Muscle of arm (tissue), 12 donors: ENCODE data around the gene ELL3. TPM values are rescaled to one million over a fixed set of nuclear protein-coding genes. Genes with fewer than 3 reads are reported as not detected.

Experiments
- DNase-seq: peaks from one replicate; pipeline ENCODE4 v3.0.0-alpha.2; 2013
- polyA plus RNA-seq, 12 donors: library from polyadenylated mRNA; unstranded; fragments of 120-200 nt; gene quantifications; one replicate each; pipeline ENCODE4 v1.2.1, GENCODE V29; 2013; ENCODE audit not compliant: insufficient read length in 12 of 12

Gene ELL3
- polyA plus RNA-seq, 12 donors: 1.7 to 6.3 (median 3.4) TPM; not detected in 2

DNA sequence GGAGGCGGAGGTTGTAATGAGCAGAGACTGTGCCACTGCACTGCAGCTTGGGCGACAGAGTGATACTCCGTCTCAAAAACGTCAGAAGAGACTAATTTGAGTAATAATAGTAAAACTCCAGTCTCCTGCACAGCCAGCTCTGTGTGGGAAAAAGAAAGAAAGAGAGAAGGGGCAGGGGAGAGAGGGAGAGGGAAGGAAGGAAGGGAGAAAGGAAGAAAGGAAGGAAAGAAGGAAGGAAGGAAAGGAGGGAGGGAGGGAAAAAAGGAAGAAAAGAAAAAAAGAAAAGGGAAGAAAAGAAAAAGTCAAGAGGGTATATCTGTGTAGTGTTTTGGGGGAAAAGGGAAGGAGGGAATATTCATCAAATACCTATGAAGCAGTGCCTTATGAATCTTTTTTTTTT lies 53.6 kb downstream of the ELL3 start:
- no peak for DNase-seq

Other genes starting within 250 kb of the ELL3 start
- gene PPIP5K1, start 186.8 kb downstream of the ELL3 start, polyA plus RNA-seq: 10 to 100 TPM in 3 of 12 donors, 1 to 10 TPM in 8, not detected in 1; 4.9 to 22.9 (median 6.5) TPM
- 1 to 10 TPM in 1 of 12 donors, under 1 TPM in 6, not detected in 5; 0.11 to 5.5 (median 0.21) TPM for gene CKMT1B, start 182.9 kb downstream of the ELL3 start, polyA plus RNA-seq
- 1 to 10 TPM in 1 of 12 donors, under 1 TPM in 9, not detected in 2; 0.12 to 1.1 (median 0.48) TPM for gene STRC, start 158.2 kb downstream of the ELL3 start, polyA plus RNA-seq
- 1 to 10 TPM in 9 of 12 donors, under 1 TPM in 1, not detected in 2; 0.31 to 5.9 (median 1.3) TPM for gene CATSPER2, start 128.1 kb downstream of the ELL3 start, polyA plus RNA-seq
- gene CKMT1A, start 83.1 kb downstream of the ELL3 start, polyA plus RNA-seq: 1 to 10 TPM in 1 of 12 donors, under 1 TPM in 3, not detected in 8; 0.18 to 5.3 (median 0.66) TPM
- gene PDIA3, start 30.5 kb downstream of the ELL3 start, polyA plus RNA-seq: 100 to 1,000 TPM in 11 of 12 donors, not detected in 1; 176 to 379 (median 252) TPM
- gene SERF2, start 15.4 kb upstream of the ELL3 start, polyA plus RNA-seq: 100 to 1,000 TPM in 11 of 12 donors, not detected in 1; 436 to 967 (median 514) TPM
- 1 to 10 TPM in 2 of 12 donors, under 1 TPM in 5, not detected in 5; 0.46 to 1.3 (median 0.89) TPM for gene SERINC4, start 23.3 kb upstream of the ELL3 start, polyA plus RNA-seq
- gene HYPK, start 23.6 kb upstream of the ELL3 start, polyA plus RNA-seq: 10 to 100 TPM in 4 of 12 donors, 1 to 10 TPM in 7, not detected in 1; 6.2 to 27.4 (median 8.1) TPM
- gene MFAP1, start 47.7 kb upstream of the ELL3 start, polyA plus RNA-seq: 10 to 100 TPM in 11 of 12 donors, not detected in 1; 28.4 to 45.2 (median 34.9) TPM
- gene WDR76, start 50.0 kb upstream of the ELL3 start, polyA plus RNA-seq: 10 to 100 TPM in 5 of 12 donors, 1 to 10 TPM in 6, not detected in 1; 5.8 to 21.5 (median 9.1) TPM